ENCODE measurements around the gene ARHGAP42. TPM values are rescaled to one million over a fixed set of nuclear protein-coding genes. Genes with fewer than 3 reads are reported as not detected.

ARHGAP42 gene
- total and polyA plus RNA-seq, 4 donors: 15.6 to 37.7 (median 30.5) TPM

DNA sequence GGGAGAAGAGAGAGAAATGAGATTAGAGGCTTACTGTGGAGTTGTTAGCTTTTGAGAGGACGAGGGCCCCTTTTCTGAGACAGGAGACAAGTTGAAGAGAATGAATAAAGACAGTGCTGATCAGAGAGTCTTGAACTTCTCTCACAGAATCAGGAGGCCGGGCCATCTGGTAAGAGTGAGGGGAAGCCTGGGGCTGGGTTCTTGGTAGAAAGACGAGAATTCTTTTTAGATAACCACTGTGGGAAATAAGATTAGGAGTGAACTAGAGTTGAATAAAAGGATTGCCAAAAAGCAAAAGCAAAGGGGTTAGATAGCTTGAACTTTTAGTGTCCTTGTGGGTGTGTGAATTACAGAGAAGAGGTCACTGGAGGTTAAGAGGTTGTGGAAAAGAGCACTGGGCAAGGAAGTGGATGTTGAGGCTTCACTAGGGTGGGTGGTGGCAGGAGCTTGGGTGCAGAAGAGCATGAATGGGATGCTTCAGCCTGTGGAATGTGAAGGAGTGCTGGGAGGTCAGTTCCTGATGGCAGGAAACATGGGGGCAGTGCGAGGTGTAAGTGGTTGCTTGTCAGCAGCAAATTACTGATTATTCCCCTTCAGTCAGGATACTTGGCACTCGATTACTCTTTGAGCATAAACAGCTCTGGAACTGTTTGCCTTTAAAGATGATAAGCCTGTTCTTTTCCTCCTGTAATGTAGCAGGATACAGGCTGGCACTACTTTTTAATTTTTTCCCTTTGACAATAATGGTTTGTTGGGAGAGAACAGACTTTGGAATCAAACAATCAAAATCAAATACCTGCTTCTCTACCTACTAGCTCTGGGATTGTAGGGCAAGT lies 98.3 kb downstream of the ARHGAP42 start:
- no peaks in the 10 kb centered on the region for H3K4me1 ChIP-seq (ENCODE audit: control insufficient read depth, insufficient read depth, low read length)
- no peaks in the 10 kb centered on the region for H3K27me3 ChIP-seq (ENCODE audit: control insufficient read depth, insufficient read depth, low read length)
- no peaks in the 10 kb centered on the region for H3K36me3 ChIP-seq (ENCODE audit: control insufficient read depth, insufficient read depth, low read length)
- WGBS (ENCODE audit: insufficient coverage): 69% methylated on average over 3 of the region's 5 CpGs
- H3K9me3 ChIP-seq (ENCODE audit: control insufficient read depth, insufficient read depth, low read length): no peaks in the 10 kb centered on the region
- no peak overlapping the region for H3K27ac ChIP-seq (ENCODE audit: low read depth, low read length)
- no peak for DNase-seq (ENCODE audit: low read depth in 4 of 6, low spot score in 6 of 6)
- no peak overlapping the region for H3K4me3 ChIP-seq (ENCODE audit: low read depth, low read length)

DNA sequence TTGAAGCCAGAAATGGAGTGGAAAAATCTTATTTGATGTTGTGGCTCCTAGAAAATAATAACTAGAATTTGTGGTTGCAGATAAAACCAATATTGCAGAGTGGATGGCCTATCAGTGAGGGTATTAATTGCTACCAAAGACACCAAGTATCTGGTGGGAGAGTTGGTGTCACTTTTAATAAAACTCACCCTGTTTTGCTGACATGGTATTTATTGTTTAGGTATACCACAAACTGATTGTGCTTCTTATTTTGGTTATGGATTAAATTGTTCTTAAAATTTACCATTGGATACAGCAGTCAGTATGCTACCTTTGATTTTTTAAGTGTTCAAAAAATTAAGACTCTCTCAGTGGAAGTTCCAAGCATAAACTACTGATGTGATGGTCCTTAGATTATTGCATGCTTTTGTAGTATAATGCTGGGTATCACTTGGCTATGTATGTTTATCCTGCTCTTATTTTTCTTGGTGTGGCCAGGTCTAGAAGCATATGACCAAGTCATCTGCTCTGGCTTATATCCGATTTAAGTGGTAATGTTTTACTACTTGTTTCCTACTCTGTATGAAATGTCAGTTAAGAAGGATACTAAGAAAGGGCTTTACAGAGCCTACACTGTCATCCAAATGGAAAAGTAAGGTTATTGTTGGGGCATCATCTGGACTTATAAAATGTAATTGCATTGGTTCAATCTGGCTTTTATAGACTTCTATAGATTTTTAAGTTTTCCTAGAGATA lies 101.6 kb downstream of the ARHGAP42 start:
- WGBS (ENCODE audit: insufficient coverage): no CpG with 5 or more reads among the region's 1 CpG
- no peak for DNase-seq (ENCODE audit: low read depth in 4 of 6, low spot score in 6 of 6)
- Histone ChIP-seq H3K9me3 (ENCODE audit: control insufficient read depth, insufficient read depth, low read length) (no peaks in the 10 kb centered on the region), H3K36me3 (ENCODE audit: control insufficient read depth, insufficient read depth, low read length) (no peaks in the 10 kb centered on the region), H3K27me3 (ENCODE audit: control insufficient read depth, insufficient read depth, low read length) (no peaks in the 10 kb centered on the region), H3K4me3 (ENCODE audit: low read depth, low read length) (no peak overlapping the region), H3K4me1 (ENCODE audit: control insufficient read depth, insufficient read depth, low read length) (no peaks in the 10 kb centered on the region), H3K27ac (ENCODE audit: low read depth, low read length) (no peak overlapping the region)

DNA sequence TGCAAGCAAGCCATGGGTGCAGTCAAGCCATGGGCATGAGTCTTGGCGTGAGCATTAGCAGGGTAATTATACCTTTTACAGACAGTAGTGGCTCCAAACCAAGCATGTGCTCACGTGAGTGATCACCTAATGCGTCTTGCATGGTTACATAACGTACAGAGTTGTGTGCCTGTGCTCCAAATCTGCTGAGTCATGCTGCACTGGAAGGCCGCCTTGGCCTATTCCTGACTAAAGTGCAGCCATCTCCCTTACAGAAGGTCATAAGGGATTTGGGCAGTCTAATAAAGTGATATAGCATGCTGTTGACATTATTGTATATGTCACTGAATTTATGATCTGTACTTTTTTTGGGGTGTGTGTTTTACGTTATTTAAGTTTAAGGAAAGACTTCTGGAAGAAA lies 102.4 kb downstream of the ARHGAP42 start:
- no peak overlapping the region for H3K4me3 ChIP-seq (ENCODE audit: low read depth, low read length)
- no peaks in the 10 kb centered on the region for H3K27me3 ChIP-seq (ENCODE audit: control insufficient read depth, insufficient read depth, low read length)
- no peaks in the 10 kb centered on the region for H3K36me3 ChIP-seq (ENCODE audit: control insufficient read depth, insufficient read depth, low read length)
- no peak overlapping the region for H3K27ac ChIP-seq (ENCODE audit: low read depth, low read length)
- WGBS (ENCODE audit: insufficient coverage): 95% methylated on average over 4 of the region's 6 CpGs
- H3K9me3 ChIP-seq (ENCODE audit: control insufficient read depth, insufficient read depth, low read length): no peaks in the 10 kb centered on the region
- H3K4me1 ChIP-seq (ENCODE audit: control insufficient read depth, insufficient read depth, low read length): no peaks in the 10 kb centered on the region
- DNase-seq (ENCODE audit: low read depth in 4 of 6, low spot score in 6 of 6): no peak

DNA sequence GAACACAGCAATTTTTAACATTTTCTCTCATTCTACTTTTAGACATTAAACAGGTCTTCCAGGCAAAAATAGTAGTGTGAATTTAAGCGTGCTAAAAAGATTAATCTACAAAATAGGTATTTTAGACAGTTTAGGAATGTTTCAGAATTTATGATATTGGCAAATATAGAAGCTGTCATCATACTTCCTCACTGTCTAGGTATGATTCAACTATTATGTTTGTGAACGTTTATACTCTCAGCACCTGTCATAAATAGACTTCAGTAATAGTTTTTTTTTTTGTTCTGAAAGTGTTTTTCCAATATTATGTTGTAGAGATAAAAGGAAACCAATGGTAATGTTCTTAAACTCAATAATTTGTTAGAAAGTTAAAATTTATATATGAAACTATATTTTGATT lies 103.0 kb downstream of the ARHGAP42 start:
- no CpG with 5 or more reads among the region's 2 CpGs for WGBS (ENCODE audit: insufficient coverage)
- Histone ChIP-seq H3K4me3 (ENCODE audit: low read depth, low read length) (no peak overlapping the region), H3K9me3 (ENCODE audit: control insufficient read depth, insufficient read depth, low read length) (no peaks in the 10 kb centered on the region), H3K27ac (ENCODE audit: low read depth, low read length) (no peak overlapping the region), H3K27me3 (ENCODE audit: control insufficient read depth, insufficient read depth, low read length) (no peaks in the 10 kb centered on the region), H3K36me3 (ENCODE audit: control insufficient read depth, insufficient read depth, low read length) (no peaks in the 10 kb centered on the region), H3K4me1 (ENCODE audit: control insufficient read depth, insufficient read depth, low read length) (no peaks in the 10 kb centered on the region)
- DNase-seq (ENCODE audit: low read depth in 4 of 6, low spot score in 6 of 6): no peak

DNA sequence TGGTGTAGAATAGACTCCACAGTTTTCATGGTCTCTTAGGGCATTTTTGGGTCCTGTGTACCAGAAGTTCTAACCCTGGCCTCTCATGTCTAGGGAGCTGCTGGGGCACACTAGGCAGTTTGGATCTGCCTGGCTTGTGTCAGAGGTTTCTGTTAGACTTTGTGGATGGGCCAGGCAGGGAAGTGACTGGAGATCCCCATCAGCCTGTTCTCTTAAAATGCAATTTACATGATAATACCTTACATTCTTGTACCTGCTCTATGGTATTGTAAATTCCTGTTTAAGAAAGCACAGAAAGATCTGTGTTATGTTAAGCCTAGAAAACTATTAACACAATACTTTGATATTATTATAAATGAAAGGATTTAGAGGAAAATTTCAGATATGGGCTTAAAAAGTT lies 104.0 kb downstream of the ARHGAP42 start:
- no peak overlapping the region for H3K27ac ChIP-seq (ENCODE audit: low read depth, low read length)
- no peaks in the 10 kb centered on the region for H3K36me3 ChIP-seq (ENCODE audit: control insufficient read depth, insufficient read depth, low read length)
- no peak for DNase-seq (ENCODE audit: low read depth in 4 of 6, low spot score in 6 of 6)
- H3K27me3 ChIP-seq (ENCODE audit: control insufficient read depth, insufficient read depth, low read length): no peaks in the 10 kb centered on the region
- no peaks in the 10 kb centered on the region for H3K9me3 ChIP-seq (ENCODE audit: control insufficient read depth, insufficient read depth, low read length)
- no peak overlapping the region for H3K4me3 ChIP-seq (ENCODE audit: low read depth, low read length)
- no peaks in the 10 kb centered on the region for H3K4me1 ChIP-seq (ENCODE audit: control insufficient read depth, insufficient read depth, low read length)

DNA sequence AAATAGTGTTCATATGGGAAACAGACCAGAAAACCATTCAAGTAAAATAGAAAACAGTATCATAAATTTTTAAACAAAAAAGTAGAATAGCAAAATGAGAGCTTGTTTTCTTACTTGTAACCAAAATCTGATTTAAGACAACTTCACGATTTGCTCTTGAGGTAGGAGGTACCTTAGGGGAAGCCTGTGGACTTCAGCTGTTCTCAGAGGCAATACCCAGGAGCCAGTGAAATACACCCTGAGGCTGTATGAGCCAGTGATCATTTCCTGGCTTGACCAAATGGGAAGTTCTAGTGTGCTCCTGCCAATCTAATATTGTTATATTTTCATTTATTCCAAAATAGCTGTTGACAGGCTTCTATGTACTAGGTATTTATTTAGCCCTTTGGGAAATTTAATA lies 104.8 kb downstream of the ARHGAP42 start:
- H3K4me3 ChIP-seq (ENCODE audit: low read depth, low read length): no peak overlapping the region
- no peaks in the 10 kb centered on the region for H3K36me3 ChIP-seq (ENCODE audit: control insufficient read depth, insufficient read depth, low read length)
- no peak overlapping the region for H3K27ac ChIP-seq (ENCODE audit: low read depth, low read length)
- WGBS (ENCODE audit: insufficient coverage): no CpG with 5 or more reads among the region's 1 CpG
- no peaks in the 10 kb centered on the region for H3K9me3 ChIP-seq (ENCODE audit: control insufficient read depth, insufficient read depth, low read length)
- no peak for DNase-seq (ENCODE audit: low read depth in 4 of 6, low spot score in 6 of 6)
- no peaks in the 10 kb centered on the region for H3K27me3 ChIP-seq (ENCODE audit: control insufficient read depth, insufficient read depth, low read length)
- H3K4me1 ChIP-seq (ENCODE audit: control insufficient read depth, insufficient read depth, low read length): no peaks in the 10 kb centered on the region

DNA sequence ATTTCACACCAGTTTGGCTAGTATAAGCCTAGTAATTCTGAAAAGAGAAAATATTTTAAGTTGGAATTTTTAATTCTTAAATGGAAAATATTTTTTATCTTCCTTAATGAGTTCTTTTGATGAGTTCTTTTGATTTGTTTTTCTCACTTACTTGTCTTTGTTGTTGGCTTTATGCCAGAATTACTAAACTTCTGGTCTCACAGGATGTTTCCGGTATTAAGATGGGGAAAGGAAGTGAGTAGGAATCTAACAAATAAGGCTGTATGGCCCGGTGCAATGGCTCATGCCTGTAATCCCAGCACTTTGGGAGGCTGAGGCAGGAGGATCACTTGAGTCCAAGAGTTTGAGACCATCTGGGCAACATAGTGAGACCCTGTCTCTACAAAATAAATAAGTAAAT lies 106.4 kb downstream of the ARHGAP42 start:
- Histone ChIP-seq H3K36me3 (ENCODE audit: control insufficient read depth, insufficient read depth, low read length) (no peaks in the 10 kb centered on the region), H3K4me3 (ENCODE audit: low read depth, low read length) (no peak overlapping the region), H3K27me3 (ENCODE audit: control insufficient read depth, insufficient read depth, low read length) (no peaks in the 10 kb centered on the region), H3K27ac (ENCODE audit: low read depth, low read length) (no peak overlapping the region), H3K4me1 (ENCODE audit: control insufficient read depth, insufficient read depth, low read length) (no peaks in the 10 kb centered on the region), H3K9me3 (ENCODE audit: control insufficient read depth, insufficient read depth, low read length) (no peaks in the 10 kb centered on the region)
- WGBS (ENCODE audit: insufficient coverage): 100% methylated on average over 1 of the region's 2 CpGs
- no peak for DNase-seq (ENCODE audit: low read depth in 4 of 6, low spot score in 6 of 6)

DNA sequence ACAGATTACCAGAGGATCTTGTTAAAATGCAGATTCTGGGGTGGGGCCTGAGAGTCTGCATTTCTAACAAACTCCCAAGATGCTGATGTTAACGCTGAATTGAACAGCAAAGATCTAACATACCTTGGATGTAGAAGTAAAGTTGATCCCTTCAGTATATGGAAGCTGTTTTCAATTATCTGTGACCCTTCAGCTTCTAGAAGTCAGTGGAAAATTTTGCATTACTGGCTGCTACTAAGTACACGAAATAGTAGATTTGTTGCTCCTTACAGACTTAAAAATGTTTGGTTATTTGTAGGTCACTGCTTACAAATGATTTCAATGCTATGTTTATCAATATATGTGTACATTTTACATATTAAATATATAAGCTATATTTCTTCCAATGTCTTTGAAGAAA lies 107.4 kb downstream of the ARHGAP42 start:
- no CpG with 5 or more reads among the region's 2 CpGs for WGBS (ENCODE audit: insufficient coverage)
- no peaks in the 10 kb centered on the region for H3K4me1 ChIP-seq (ENCODE audit: control insufficient read depth, insufficient read depth, low read length)
- no peaks in the 10 kb centered on the region for H3K9me3 ChIP-seq (ENCODE audit: control insufficient read depth, insufficient read depth, low read length)
- no peak overlapping the region for H3K27ac ChIP-seq (ENCODE audit: low read depth, low read length)
- no peaks in the 10 kb centered on the region for H3K27me3 ChIP-seq (ENCODE audit: control insufficient read depth, insufficient read depth, low read length)
- H3K4me3 ChIP-seq (ENCODE audit: low read depth, low read length): no peak overlapping the region
- H3K36me3 ChIP-seq (ENCODE audit: control insufficient read depth, insufficient read depth, low read length): no peaks in the 10 kb centered on the region
- no peak for DNase-seq (ENCODE audit: low read depth in 4 of 6, low spot score in 6 of 6)

DNA sequence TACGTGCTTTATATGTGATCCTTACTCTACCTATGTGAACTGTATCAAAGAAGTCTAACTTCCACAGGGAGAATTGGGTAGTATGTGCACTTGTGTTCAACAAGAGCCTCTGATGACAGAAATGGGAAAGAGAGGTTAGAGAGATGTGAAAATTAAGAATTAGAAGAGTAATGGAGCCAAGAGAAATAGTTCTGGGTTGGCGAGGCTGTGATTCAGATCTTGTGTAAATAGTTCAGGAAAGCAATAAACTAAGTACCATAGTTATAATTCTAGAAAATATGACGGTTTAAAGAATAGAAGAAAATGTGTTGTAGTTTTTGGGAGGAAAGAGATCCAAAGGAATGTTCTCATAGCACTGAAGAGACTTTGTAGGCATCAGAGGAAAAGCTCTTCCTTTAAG lies 112.4 kb downstream of the ARHGAP42 start:
- no peak for DNase-seq (ENCODE audit: low read depth in 4 of 6, low spot score in 6 of 6)
- no peak overlapping the region for H3K27ac ChIP-seq (ENCODE audit: low read depth, low read length)
- no peak overlapping the region for H3K4me3 ChIP-seq (ENCODE audit: low read depth, low read length)
- H3K27me3 ChIP-seq (ENCODE audit: control insufficient read depth, insufficient read depth, low read length): no peaks in the 10 kb centered on the region
- 60% methylated on average over 1 of the region's 3 CpGs for WGBS (ENCODE audit: insufficient coverage)
- no peaks in the 10 kb centered on the region for H3K9me3 ChIP-seq (ENCODE audit: control insufficient read depth, insufficient read depth, low read length)
- no peaks in the 10 kb centered on the region for H3K36me3 ChIP-seq (ENCODE audit: control insufficient read depth, insufficient read depth, low read length)
- H3K4me1 ChIP-seq (ENCODE audit: control insufficient read depth, insufficient read depth, low read length): no peaks in the 10 kb centered on the region

DNA sequence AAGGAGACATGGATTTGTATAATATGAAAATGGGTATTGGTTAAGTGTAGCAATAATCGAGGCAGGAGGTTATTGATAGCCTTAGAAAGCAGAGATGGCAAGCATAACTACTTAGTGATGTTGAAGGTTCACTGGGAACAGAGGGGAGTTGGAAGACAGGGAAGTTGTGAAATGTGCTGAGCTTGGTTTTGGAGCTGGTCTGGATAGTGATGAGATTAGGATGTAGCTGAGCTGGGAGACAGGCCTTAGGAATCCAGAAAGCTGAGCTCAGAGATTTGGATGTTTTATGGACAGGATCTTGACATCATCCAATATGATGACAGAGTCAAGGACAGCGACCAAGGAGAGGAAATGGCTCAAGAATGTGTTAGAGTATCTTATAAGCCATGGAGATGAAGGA lies 113.1 kb downstream of the ARHGAP42 start:
- no peaks in the 10 kb centered on the region for H3K27me3 ChIP-seq (ENCODE audit: control insufficient read depth, insufficient read depth, low read length)
- no peaks in the 10 kb centered on the region for H3K4me1 ChIP-seq (ENCODE audit: control insufficient read depth, insufficient read depth, low read length)
- no peaks in the 10 kb centered on the region for H3K9me3 ChIP-seq (ENCODE audit: control insufficient read depth, insufficient read depth, low read length)
- no peak overlapping the region for H3K27ac ChIP-seq (ENCODE audit: low read depth, low read length)
- 100% methylated on average over 1 of the region's 2 CpGs for WGBS (ENCODE audit: insufficient coverage)
- no peak for DNase-seq (ENCODE audit: low read depth in 4 of 6, low spot score in 6 of 6)
- no peak overlapping the region for H3K4me3 ChIP-seq (ENCODE audit: low read depth, low read length)
- no peaks in the 10 kb centered on the region for H3K36me3 ChIP-seq (ENCODE audit: control insufficient read depth, insufficient read depth, low read length)

Measured in spinal cord (tissue), 10 donors.